SU-DHL-6 (cell line): Measurements from ENCODE around the gene DYNC2H1.

Source experiments
- EZH2phosphoT487 ChIP-seq: fragments of 200-600 bp; sonication (generic), shearing (Covaris generic); conservative IDR thresholded peaks from 2 replicates; pipeline ENCODE4 v1.6.1; 2018; ENCODE audit warnings: mild to moderate bottlenecking, antibody characterized with exemption, low read length, moderate library complexity, mixed read lengths
- TF ChIP-seq, protein P1 (sequence below): fragments of 200-600 bp; sonication (generic); IDR thresholded peaks from one replicate; pipeline ENCODE4 v1.5.1; 2017; ENCODE audit warnings: antibody characterized with exemption, mild to moderate bottlenecking, low read length, moderate library complexity; ENCODE audit not compliant: insufficient read depth, poor library complexity, severe bottlenecking

GRCh38 chr11:103396237-103396636, 287.0 kb downstream of the DYNC2H1 start:
- TF ChIP-seq, protein P1, sequence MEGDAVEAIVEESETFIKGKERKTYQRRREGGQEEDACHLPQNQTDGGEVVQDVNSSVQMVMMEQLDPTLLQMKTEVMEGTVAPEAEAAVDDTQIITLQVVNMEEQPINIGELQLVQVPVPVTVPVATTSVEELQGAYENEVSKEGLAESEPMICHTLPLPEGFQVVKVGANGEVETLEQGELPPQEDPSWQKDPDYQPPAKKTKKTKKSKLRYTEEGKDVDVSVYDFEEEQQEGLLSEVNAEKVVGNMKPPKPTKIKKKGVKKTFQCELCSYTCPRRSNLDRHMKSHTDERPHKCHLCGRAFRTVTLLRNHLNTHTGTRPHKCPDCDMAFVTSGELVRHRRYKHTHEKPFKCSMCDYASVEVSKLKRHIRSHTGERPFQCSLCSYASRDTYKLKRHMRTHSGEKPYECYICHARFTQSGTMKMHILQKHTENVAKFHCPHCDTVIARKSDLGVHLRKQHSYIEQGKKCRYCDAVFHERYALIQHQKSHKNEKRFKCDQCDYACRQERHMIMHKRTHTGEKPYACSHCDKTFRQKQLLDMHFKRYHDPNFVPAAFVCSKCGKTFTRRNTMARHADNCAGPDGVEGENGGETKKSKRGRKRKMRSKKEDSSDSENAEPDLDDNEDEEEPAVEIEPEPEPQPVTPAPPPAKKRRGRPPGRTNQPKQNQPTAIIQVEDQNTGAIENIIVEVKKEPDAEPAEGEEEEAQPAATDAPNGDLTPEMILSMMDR, result no peak
- no peak for TF ChIP-seq EZH2phosphoT487
